OCI-LY7 (cell line): ENCODE data around the gene ANKRD10. TPM values are rescaled to one million over a fixed set of nuclear protein-coding genes. Genes with fewer than 3 reads are reported as not detected.

Experiments
- BruUV-seq: library from RNA; stranded (reverse); fragments of 400-500 nt; replicated peaks from 2 replicates; lab custom pipeline; 2021; lab: Mats Ljungman, UMichigan
- CTCF ChIA-PET: fragments of 300-600 bp; sonication (Branson Sonifier 250); formaldehyde crosslinking; loops from one replicate; lab custom pipeline; 2022; ENCODE audit warnings: antibody characterized with exemption; ENCODE audit not compliant: unreplicated experiment; lab: Charles Lee
- POLR2A ChIA-PET: fragments of 300-600 bp; sonication (Branson Sonifier 250); formaldehyde crosslinking; loops from one replicate; lab custom pipeline; 2022; ENCODE audit warnings: antibody characterized with exemption; lab: Charles Lee
- DNase-seq: peaks from one replicate; pipeline ENCODE4 v3.0.0-alpha.2; 2015; ENCODE audit warnings: low spot score
- H2AFZ ChIP-seq: fragments of 200-600 bp; sonication (generic), shearing (Covaris generic); 2 replicates; pipeline ENCODE4 v1.6.1; 2014; ENCODE audit warnings: mild to moderate bottlenecking, antibody characterized with exemption, low read length, moderate library complexity
- H3K27ac ChIP-seq: fragments of 200-600 bp; sonication (generic); 2 replicates; pipeline ENCODE4 v1.5.1; 2014; ENCODE audit warnings: mixed run types, low read depth, mild to moderate bottlenecking, moderate library complexity, low read length, inconsistent platforms; ENCODE audit not compliant: poor library complexity, severe bottlenecking
- H3K36me3 ChIP-seq: fragments of 200-600 bp; sonication (generic); 2 replicates; pipeline ENCODE4 v1.6.1; 2014; ENCODE audit warnings: mild to moderate bottlenecking, antibody characterized with exemption, low read length, moderate library complexity, mixed read lengths; ENCODE audit not compliant: insufficient read depth
- H3K4me1 ChIP-seq: fragments of 200-600 bp; sonication (generic); 2 replicates; pipeline ENCODE4 v1.5.1; 2014; ENCODE audit warnings: mild to moderate bottlenecking, low read length; ENCODE audit not compliant: insufficient read depth, poor library complexity, severe bottlenecking
- H3K4me2 ChIP-seq: fragments of 200-600 bp; sonication (generic); 2 replicates; pipeline ENCODE4 v1.6.1; 2014; ENCODE audit warnings: mild to moderate bottlenecking, low read length
- H3K4me3 ChIP-seq: fragments of 200-600 bp; sonication (generic); 2 replicates; pipeline ENCODE4 v1.5.1; 2014; ENCODE audit warnings: mild to moderate bottlenecking, low read depth, low read length; ENCODE audit not compliant: poor library complexity, severe bottlenecking
- H3K79me2 ChIP-seq: fragments of 200-600 bp; sonication (generic); 2 replicates; pipeline ENCODE4 v1.6.1; 2016; ENCODE audit warnings: low read depth, mild to moderate bottlenecking, low read length, moderate library complexity, mixed read lengths; ENCODE audit not compliant: insufficient read depth
- H3K9me2 ChIP-seq: fragments of 200-600 bp; sonication (generic); 2 replicates; pipeline ENCODE4 v1.6.1; 2016; ENCODE audit warnings: mild to moderate bottlenecking, low read length, mixed read lengths; ENCODE audit not compliant: insufficient read depth
- H3K9me3 ChIP-seq: fragments of 200-600 bp; sonication (generic); 2 replicates; pipeline ENCODE4 v1.6.1; 2014; ENCODE audit warnings: mild to moderate bottlenecking, mixed run types, low read length, mixed read lengths
- H4K20me1 ChIP-seq: fragments of 200-600 bp; sonication (generic); 2 replicates; pipeline ENCODE4 v1.6.1; 2014; ENCODE audit warnings: mild to moderate bottlenecking, antibody characterized with exemption, low read length, moderate library complexity, mixed read lengths; ENCODE audit not compliant: insufficient read depth
- CTCF ChIP-seq: fragments of 200-600 bp; sonication (generic); conservative IDR thresholded peaks from 2 replicates; pipeline ENCODE4 v1.5.1; 2014; ENCODE audit warnings: mild to moderate bottlenecking, antibody characterized with exemption, low read length, moderate library complexity, mixed read lengths
- EZH2phosphoT487 ChIP-seq: fragments of 200-600 bp; sonication (generic); IDR thresholded peaks from 2 replicates; pipeline ENCODE4 v1.6.1; 2018; ENCODE audit warnings: low read depth, borderline replicate concordance, mild to moderate bottlenecking, mixed run types, antibody characterized with exemption, low read length, moderate library complexity, mixed read lengths
- intact Hi-C: fragments of 100-400 bp; cut with micrococcal nuclease; formaldehyde crosslinking; loops from one replicate; pipeline ENCODE4 v1.10.0; 2022; ENCODE audit not compliant: unreplicated experiment
- total RNA-seq, 2 experiments: library from RNA; depleted of rRNA in 1 of 2; stranded (reverse); fragments of >200 nt in 1 of 2; shearing (Covaris generic) in 1 of 2; gene quantifications; 2 replicates each; pipeline ENCODE4 v1.2.3, GENCODE V29; 2014 to 2022

Gene ANKRD10
- total RNA-seq, 2 experiments from 2014 or later = 82.8 to 86.0 TPM

GRCh38 chr13:110888390-110888789 lies 26.5 kb downstream of the ANKRD10 start:
- no peak for TF ChIP-seq EZH2phosphoT487
- TF ChIP-seq CTCF = no peak
- Histone ChIP-seq H3K27ac (no peak overlapping the region), H2AFZ (no peak overlapping the region), H3K9me3 (no peaks in the 10 kb centered on the region), H3K79me2 (no peaks in the 10 kb centered on the region), H3K4me2 (no peak overlapping the region), H3K4me1 (no peaks in the 10 kb centered on the region), H3K36me3 (peaks cover 14% of the 10 kb centered on the region), H3K4me3 (no peak overlapping the region), H4K20me1 (no peaks in the 10 kb centered on the region), H3K9me2 (no peaks in the 10 kb centered on the region)
- DNase-seq = no peak
- BruUV-seq = no TSS peak
- ChIA-PET POLR2A (no interaction called here), CTCF (no interaction called here)
- intact Hi-C loops = no loop called here

GRCh38 chr13:110887597-110888333 lies 27.1 kb downstream of the ANKRD10 start:
- ChIA-PET CTCF (no interaction called here), POLR2A (no interaction called here)
- H3K36me3 ChIP-seq = peaks cover 8% of the 10 kb centered on the region
- H3K27ac ChIP-seq = no peak overlapping the region
- H3K4me1 ChIP-seq = no peaks in the 10 kb centered on the region
- no peak overlapping the region for H3K4me3 ChIP-seq
- H2AFZ ChIP-seq = no peak overlapping the region
- H3K4me2 ChIP-seq = no peak overlapping the region
- no peaks in the 10 kb centered on the region for H4K20me1 ChIP-seq
- no peaks in the 10 kb centered on the region for H3K9me3 ChIP-seq
- TF ChIP-seq CTCF (no peak), EZH2phosphoT487 (no peak)
- no peak for DNase-seq
- BruUV-seq = no TSS peak
- intact Hi-C loops = no loop called here
- H3K79me2 ChIP-seq = no peaks in the 10 kb centered on the region
- no peaks in the 10 kb centered on the region for H3K9me2 ChIP-seq

GRCh38 chr13:110886870-110887596 lies 27.8 kb downstream of the ANKRD10 start:
- H4K20me1 ChIP-seq = no peaks in the 10 kb centered on the region
- H3K9me2 ChIP-seq = no peaks in the 10 kb centered on the region
- peaks cover 3% of the 10 kb centered on the region; the same call in 1 of the 2 replicates for H3K36me3 ChIP-seq
- H2AFZ ChIP-seq = no peak overlapping the region
- no peak overlapping the region for H3K4me3 ChIP-seq
- intact Hi-C loops = no loop called here
- H3K79me2 ChIP-seq = no peaks in the 10 kb centered on the region
- POLR2A ChIA-PET = no interaction called here
- H3K27ac ChIP-seq = no peak overlapping the region
- no peak overlapping the region for H3K4me2 ChIP-seq
- no peaks in the 10 kb centered on the region for H3K9me3 ChIP-seq
- no TSS peak for BruUV-seq
- CTCF ChIA-PET = no interaction called here
- no peak for DNase-seq
- no peaks in the 10 kb centered on the region for H3K4me1 ChIP-seq
- no peak for TF ChIP-seq EZH2phosphoT487
- TF ChIP-seq CTCF = no peak
